Mesenchymal stem cell (in vitro differentiated cells and primary cell): Measurements from ENCODE around the gene DACT2.

Experiments used
- DNase-seq: peaks from one replicate; pipeline ENCODE4 v3.0.0-alpha.2; 2013
- H2AFZ ChIP-seq: one replicate; pipeline ENCODE4 v1.6.1; 2013; ENCODE audit warnings: low read depth, mild to moderate bottlenecking, control low read depth, inconsistent platforms, low read length, moderate library complexity
- H2AK5ac ChIP-seq: 2 replicates; pipeline ENCODE4 v1.6.1; 2013; ENCODE audit warnings: low read length, moderate library complexity, mild to moderate bottlenecking, inconsistent platforms; ENCODE audit not compliant: severe bottlenecking
- H2BK120ac ChIP-seq: one replicate; pipeline ENCODE4 v1.6.1; 2013; ENCODE audit warnings: low read depth, mild to moderate bottlenecking, inconsistent platforms, low read length, moderate library complexity
- H2BK12ac ChIP-seq, 2 experiments: one replicate each; pipeline ENCODE4 v1.6.1; 2013; ENCODE audit warnings: inconsistent platforms in 2 of 2, low read length in 2 of 2, mild to moderate bottlenecking in 2 of 2, moderate library complexity in 2 of 2, control low read depth in 1 of 2
- H2BK15ac ChIP-seq: one replicate; pipeline ENCODE4 v1.6.1; 2013; ENCODE audit warnings: mild to moderate bottlenecking, low read depth, inconsistent platforms; ENCODE audit not compliant: poor library complexity, severe bottlenecking
- H2BK5ac ChIP-seq: 2 replicates; pipeline ENCODE4 v1.6.1; 2013; ENCODE audit warnings: low read depth, mild to moderate bottlenecking, low read length, control low read depth, inconsistent platforms; ENCODE audit not compliant: poor library complexity, severe bottlenecking
- H3K14ac ChIP-seq, 2 experiments: one replicate each; pipeline ENCODE4 v1.6.1; 2013; ENCODE audit warnings: inconsistent platforms in 2 of 2, low read length in 2 of 2, control low read depth in 1 of 2, mild to moderate bottlenecking in 1 of 2, moderate library complexity in 1 of 2
- H3K18ac ChIP-seq, 2 experiments: one replicate each; pipeline ENCODE4 v1.6.1; 2013; ENCODE audit warnings: inconsistent platforms in 2 of 2, low read length in 2 of 2, control low read depth in 1 of 2, low read depth in 1 of 2, mild to moderate bottlenecking in 1 of 2
- H3K23ac ChIP-seq, 2 experiments: one replicate each; pipeline ENCODE4 v1.6.1; 2013; ENCODE audit warnings: inconsistent platforms in 2 of 2, low read length in 2 of 2, mild to moderate bottlenecking in 2 of 2, moderate library complexity in 2 of 2, control low read depth in 1 of 2
- H3K27ac ChIP-seq: 2 replicates; pipeline ENCODE4 v1.5.1; 2013; ENCODE audit warnings: mild to moderate bottlenecking, moderate library complexity, low read length, control low read depth, inconsistent platforms; ENCODE audit not compliant: poor library complexity, severe bottlenecking
- H3K27me3 ChIP-seq, 2 experiments: 2 replicates each; pipeline versions ENCODE4 v1.6.1 to v1.7.0; 2013; ENCODE audit warnings: low read length in 2 of 2, mild to moderate bottlenecking in 2 of 2, moderate library complexity in 2 of 2, control low read depth in 1 of 2, inconsistent platforms in 1 of 2; ENCODE audit not compliant: control insufficient read depth in 1 of 2, insufficient read depth in 1 of 2
- H3K36me3 ChIP-seq, 2 experiments: 2 replicates each; pipeline versions ENCODE4 v1.6.1 to v1.7.0; 2013; ENCODE audit warnings: low read length in 2 of 2, control low read depth in 1 of 2, inconsistent platforms in 1 of 2, low read depth in 1 of 2, mild to moderate bottlenecking in 1 of 2; ENCODE audit not compliant: insufficient read depth in 2 of 2, control insufficient read depth in 1 of 2
- H3K4ac ChIP-seq, 2 experiments: one replicate each; pipeline ENCODE4 v1.6.1; 2013; ENCODE audit warnings: inconsistent platforms in 2 of 2, low read length in 2 of 2, mild to moderate bottlenecking in 2 of 2, moderate library complexity in 2 of 2, control low read depth in 1 of 2, low read depth in 1 of 2
- H3K4me1 ChIP-seq: 2 replicates; pipeline ENCODE4 v1.6.1; 2013; ENCODE audit warnings: low read depth, low read length, control low read depth; ENCODE audit not compliant: control insufficient read depth, insufficient read depth
- H3K4me2 ChIP-seq: 2 replicates; pipeline ENCODE4 v1.6.1; 2013; ENCODE audit warnings: low read length, mild to moderate bottlenecking, inconsistent platforms; ENCODE audit not compliant: poor library complexity, severe bottlenecking
- H3K4me3 ChIP-seq, 2 experiments: 2 replicates each; pipeline versions ENCODE4 v1.5.1 to v1.7.0; 2013; ENCODE audit warnings: low read length in 2 of 2, mild to moderate bottlenecking in 2 of 2, control low read depth in 1 of 2, low read depth in 1 of 2; ENCODE audit not compliant: insufficient read depth in 1 of 2
- H3K79me1 ChIP-seq: replicated peaks from 2 replicates; pipeline ENCODE4 v1.6.1; 2013; ENCODE audit warnings: mild to moderate bottlenecking, control low read depth, low read length, inconsistent platforms; ENCODE audit not compliant: poor library complexity, severe bottlenecking
- H3K9ac ChIP-seq: 2 replicates; pipeline ENCODE4 v1.7.0; 2013; ENCODE audit warnings: mild to moderate bottlenecking, low read length, moderate library complexity
- H3K9me3 ChIP-seq: 2 replicates; pipeline ENCODE4 v1.7.0; 2013; ENCODE audit warnings: mild to moderate bottlenecking, low read length; ENCODE audit not compliant: control insufficient read depth
- H4K8ac ChIP-seq: one replicate; pipeline ENCODE4 v1.6.1; 2013; ENCODE audit warnings: inconsistent platforms, mild to moderate bottlenecking, low read length, moderate library complexity
- H4K91ac ChIP-seq: one replicate; pipeline ENCODE4 v1.6.1; 2013; ENCODE audit warnings: mild to moderate bottlenecking, low read length, inconsistent platforms
- WGBS: methylation state at CpG from one replicate; pipeline ENCODE4 v1.1.7; 2013; ENCODE audit warnings: mixed read lengths; 5-methylcytosine and 5-hydroxymethylcytosine counted together

The DACT2 gene

DNA sequence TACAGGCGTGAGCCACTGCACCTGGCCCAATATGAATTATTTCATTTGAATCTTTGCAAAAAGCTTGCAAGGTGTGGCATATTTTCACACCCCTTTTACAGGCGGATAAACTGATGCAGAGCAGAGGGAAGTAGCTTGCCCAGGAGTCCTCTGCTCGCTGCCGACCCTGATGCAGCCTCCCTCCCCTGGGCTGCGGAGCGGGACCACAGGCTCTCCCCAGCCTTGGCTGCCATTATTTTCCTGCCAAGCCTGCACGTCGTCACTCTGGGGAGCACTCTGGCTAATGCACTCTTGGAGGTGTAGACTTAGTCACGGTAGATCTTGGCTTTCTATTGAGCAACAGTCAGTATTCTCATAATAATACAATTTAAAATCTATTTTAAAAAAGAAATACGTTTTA is 34.8 kb upstream of the DACT2 start:
- Histone ChIP-seq H3K4ac (no peak overlapping the region), H3K4me2 (no peak overlapping the region), H3K79me1 (no peaks in the 10 kb centered on the region)

DNA sequence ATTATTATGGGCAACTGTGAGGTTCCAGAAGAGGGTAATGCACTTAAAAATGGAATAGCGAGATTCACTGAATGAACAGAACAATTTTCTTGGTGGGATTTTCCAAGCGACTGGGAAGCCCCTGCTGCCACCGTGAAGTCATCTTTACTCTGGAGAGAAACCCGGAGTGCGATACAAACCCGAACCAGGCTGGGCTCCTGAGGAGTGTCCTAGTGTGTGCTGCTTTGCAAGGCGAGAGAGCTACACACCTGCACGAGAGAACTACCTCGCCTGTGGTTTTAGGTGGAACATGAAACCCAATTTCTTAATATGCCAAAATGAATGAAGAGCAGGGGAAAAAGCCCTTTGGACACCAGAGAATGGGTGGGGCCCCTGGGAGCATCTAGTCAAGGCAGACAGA is 33.5 kb upstream of the DACT2 start:
- Histone ChIP-seq H3K23ac (no peak overlapping the region), H4K91ac (no peak overlapping the region), H2BK120ac (no peak overlapping the region), H2AK5ac (no peak overlapping the region), H3K4ac (no peak overlapping the region), H3K4me3 (no peak overlapping the region), H2BK5ac (no peak overlapping the region), H3K9me3 (peaks cover 14% of the 10 kb centered on the region), H3K18ac (no peak overlapping the region), H2BK12ac (no peak overlapping the region), H4K8ac (no peak overlapping the region), H3K36me3 (no peaks in the 10 kb centered on the region), H3K4me1 (peaks cover 3% of the 10 kb centered on the region), H3K14ac (no peak overlapping the region), H2BK15ac (no peak overlapping the region), H3K27ac (no peak overlapping the region), H2AFZ (no peak overlapping the region), H3K9ac (no peak overlapping the region), H3K27me3 (peaks cover 7 to 32% of the 10 kb centered on the region in 2 experiments), H3K79me1 (no peaks in the 10 kb centered on the region), H3K4me2 (no peak overlapping the region)
- no peak for DNase-seq
- WGBS, result 87% methylated on average over 9 of the region's 9 CpGs

More for the DNA sequence above, 34.8 kb upstream of the DACT2 start:
- H3K27me3 ChIP-seq, result peaks cover 7 to 34% of the 10 kb centered on the region in 2 experiments
- no peak overlapping the region for H4K8ac ChIP-seq
- no peak overlapping the region for H3K23ac ChIP-seq
- no peak overlapping the region for H2AFZ ChIP-seq
- no peak overlapping the region for H3K14ac ChIP-seq
- H3K18ac ChIP-seq, result no peak overlapping the region
- H2BK15ac ChIP-seq, result no peak overlapping the region
- H2BK120ac ChIP-seq, result no peak overlapping the region
- no peak overlapping the region for H3K27ac ChIP-seq
- no peak for DNase-seq
- H3K9ac ChIP-seq, result no peak overlapping the region
- peaks cover 14% of the 10 kb centered on the region for H3K9me3 ChIP-seq
- no peak overlapping the region for H4K91ac ChIP-seq
- no peak overlapping the region for H3K4me3 ChIP-seq
- H2AK5ac ChIP-seq, result no peak overlapping the region
- 80% methylated on average over 6 of the region's 10 CpGs for WGBS
- no peak overlapping the region for H2BK12ac ChIP-seq
- no peak overlapping the region for H2BK5ac ChIP-seq
- H3K4me1 ChIP-seq, result peaks cover 3% of the 10 kb centered on the region
- H3K36me3 ChIP-seq, result no peaks in the 10 kb centered on the region

DNA sequence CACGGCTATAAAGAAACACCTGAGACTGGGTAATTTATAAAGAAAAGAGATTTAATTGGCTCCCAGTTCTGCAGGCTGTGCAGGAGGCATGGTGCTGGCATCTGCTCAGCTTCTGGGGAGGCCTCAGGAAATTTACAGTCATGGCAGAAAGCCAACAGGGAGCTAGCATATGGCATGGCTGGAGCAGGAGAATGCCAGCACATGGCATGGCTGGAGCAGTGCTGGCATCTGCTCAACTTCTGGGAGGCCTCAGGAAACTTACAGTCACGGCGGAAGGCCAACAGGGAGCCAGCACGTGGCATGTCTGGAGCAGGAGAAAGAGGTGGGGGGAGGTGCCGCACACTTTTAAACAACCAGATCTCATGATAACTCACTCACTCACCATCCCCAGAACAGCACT is 32.5 kb upstream of the DACT2 start:
- no peak overlapping the region for H4K91ac ChIP-seq
- no peak overlapping the region for H3K27ac ChIP-seq
- H3K27me3 ChIP-seq, result peaks cover 7 to 32% of the 10 kb centered on the region in 2 experiments
- no peaks in the 10 kb centered on the region for H3K36me3 ChIP-seq
- no peak overlapping the region for H3K4me3 ChIP-seq
- peaks cover 14% of the 10 kb centered on the region for H3K9me3 ChIP-seq
- H2BK120ac ChIP-seq, result no peak overlapping the region
- no peak overlapping the region for H2AK5ac ChIP-seq
- no peak overlapping the region for H2AFZ ChIP-seq
- no peak overlapping the region for H3K9ac ChIP-seq
- no peak overlapping the region for H3K18ac ChIP-seq
- H3K14ac ChIP-seq, result no peak overlapping the region
- H2BK5ac ChIP-seq, result no peak overlapping the region
- no peak for DNase-seq
- no peaks in the 10 kb centered on the region for H3K79me1 ChIP-seq
- peaks cover 3% of the 10 kb centered on the region for H3K4me1 ChIP-seq
- H3K4me2 ChIP-seq, result no peak overlapping the region
- no peak overlapping the region for H2BK15ac ChIP-seq
- H4K8ac ChIP-seq, result no peak overlapping the region
- no peak overlapping the region for H3K4ac ChIP-seq
- WGBS, result 97% methylated on average over 1 of the region's 5 CpGs
- H3K23ac ChIP-seq, result no peak overlapping the region
- no peak overlapping the region for H2BK12ac ChIP-seq

DNA sequence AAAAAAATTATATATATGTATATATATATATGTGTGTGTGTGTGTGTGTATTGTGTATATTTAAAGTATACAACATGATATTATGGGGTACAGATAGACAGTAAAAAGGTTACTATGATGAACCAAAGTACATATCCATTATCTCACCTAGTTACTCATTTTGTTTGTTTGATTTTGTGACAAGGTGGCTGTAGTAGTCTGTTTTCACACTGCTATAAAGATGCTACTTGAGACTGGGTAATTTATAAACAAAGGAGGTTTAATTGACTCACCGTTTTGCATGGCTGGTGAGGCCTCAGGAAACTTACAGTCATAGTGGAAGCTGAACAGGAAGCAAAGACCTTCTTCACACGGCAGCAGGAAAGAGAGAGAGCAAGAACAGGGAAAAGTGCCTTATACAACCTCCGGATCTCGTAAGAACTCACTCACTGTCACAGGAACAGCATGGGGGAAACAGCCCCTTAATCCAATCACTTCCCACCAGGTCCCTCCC is 30.2 kb upstream of the DACT2 start:
- H3K18ac ChIP-seq, result no peak overlapping the region
- 70% methylated on average over 4 of the region's 4 CpGs for WGBS
- no peak overlapping the region for H3K4ac ChIP-seq
- H2BK120ac ChIP-seq, result no peak overlapping the region
- no peak overlapping the region for H2BK15ac ChIP-seq
- peaks cover 18 to 31% of the 10 kb centered on the region in 2 experiments for H3K27me3 ChIP-seq
- H2BK5ac ChIP-seq, result no peak overlapping the region
- DNase-seq, result no peak
- no peak overlapping the region for H3K4me3 ChIP-seq
- H3K23ac ChIP-seq, result no peak overlapping the region
- no peak overlapping the region for H3K4me2 ChIP-seq
- no peak overlapping the region for H2BK12ac ChIP-seq
- H2AFZ ChIP-seq, result no peak overlapping the region
- H3K9me3 ChIP-seq, result peaks cover 14% of the 10 kb centered on the region
- H3K4me1 ChIP-seq, result no peaks in the 10 kb centered on the region
- H4K91ac ChIP-seq, result no peak overlapping the region
- no peak overlapping the region for H3K9ac ChIP-seq
- H4K8ac ChIP-seq, result no peak overlapping the region
- no peaks in the 10 kb centered on the region for H3K36me3 ChIP-seq
- H3K27ac ChIP-seq, result no peak overlapping the region
- no peaks in the 10 kb centered on the region for H3K79me1 ChIP-seq
- H3K14ac ChIP-seq, result no peak overlapping the region
- H2AK5ac ChIP-seq, result no peak overlapping the region
